CD4-positive, alpha-beta T cell treated with Interleukin-4 for 1 hour (primary cell): ENCODE results near the gene IMMP2L.
"Not testable (repeated sequence)": the region's sequence is repeated elsewhere in the genome, so short reads cannot be mapped to it uniquely, and the experiment has no call there.

Experiments used
- DNase-seq, 2 donors: peaks; one replicate each; pipeline ENCODE4 v3.0.0-alpha.2; 2020 to 2022

The IMMP2L gene

GRCh38 chr7:110664803-110665202 lies 897.5 kb downstream of the IMMP2L start:
- DNase-seq = no peak

DNA sequence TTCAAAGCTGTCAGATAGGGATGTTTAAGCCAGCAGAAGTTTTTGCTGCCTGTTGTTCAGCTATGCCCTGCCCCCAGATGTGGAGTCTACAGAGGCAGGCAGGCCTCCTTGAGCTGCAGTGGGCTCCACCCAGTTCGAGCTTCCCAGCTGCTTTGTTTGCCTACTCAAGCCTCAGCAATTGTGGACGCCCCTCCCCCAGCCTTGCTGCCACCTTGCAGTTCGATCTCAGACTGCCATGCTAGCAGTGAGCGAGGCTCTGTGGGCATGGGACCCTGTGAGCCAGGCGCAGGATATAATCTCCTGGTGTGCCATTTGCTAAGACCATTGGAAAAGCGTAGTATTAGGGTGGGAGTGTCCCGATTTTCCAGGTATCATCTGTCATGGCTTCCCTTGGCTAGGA lies 901.7 kb downstream of the IMMP2L start:
- not testable (repeated sequence) for DNase-seq

- no peak for DNase-seq
Observed at GRCh38 chr7:110650328-110650727, 912.0 kb downstream of the IMMP2L start.

- no peak for DNase-seq
Observed at GRCh38 chr7:110647266-110647665, 915.0 kb downstream of the IMMP2L start.

GRCh38 chr7:110646804-110647203 lies 915.5 kb downstream of the IMMP2L start:
- DNase-seq = no peak

DNA sequence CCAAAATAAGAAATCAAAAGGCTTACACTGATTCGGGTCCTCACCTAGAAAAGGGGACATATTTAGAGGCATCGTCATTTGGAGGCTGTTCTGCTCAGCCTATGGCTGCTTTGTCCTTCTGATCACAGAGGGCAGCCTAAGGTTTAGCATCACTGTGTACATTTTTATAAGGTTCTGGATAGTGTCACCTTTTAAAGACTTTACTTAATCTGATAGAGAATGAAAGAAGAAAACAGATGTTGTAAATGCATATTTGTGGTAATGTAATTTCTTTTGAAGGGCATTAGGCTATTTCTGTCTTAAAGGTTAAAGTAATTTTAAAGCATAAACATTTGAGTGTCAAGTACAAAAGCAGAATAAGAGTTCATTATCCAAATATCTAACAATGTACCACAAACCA lies 916.7 kb downstream of the IMMP2L start:
- DNase-seq = no peak

- no peak for DNase-seq
Observed at GRCh38 chr7:110645060-110645459, 917.2 kb downstream of the IMMP2L start.

GRCh38 chr7:110637252-110637651 lies 925.0 kb downstream of the IMMP2L start:
- DNase-seq = no peak

- DNase-seq = no peak
Observed at GRCh38 chr7:110633313-110633712, 929.0 kb downstream of the IMMP2L start.

DNA sequence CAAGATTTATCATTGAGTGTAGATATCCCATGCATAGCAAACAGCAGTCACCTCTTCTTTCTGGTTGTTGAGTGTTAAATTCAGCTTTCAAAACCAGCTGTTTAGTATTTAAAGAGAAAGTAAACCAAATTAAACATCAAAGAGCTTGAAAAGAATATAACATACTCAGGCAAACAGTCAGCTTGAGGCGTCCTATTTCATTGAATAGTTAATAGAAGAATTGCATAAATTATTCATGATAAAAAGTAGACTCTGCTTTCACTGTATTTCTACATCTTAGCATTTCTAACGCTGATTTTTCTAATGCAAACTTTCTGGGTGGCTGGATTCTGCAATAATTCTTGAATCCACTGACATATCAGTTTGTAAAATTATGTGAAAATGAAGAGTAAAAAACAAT lies 935.9 kb downstream of the IMMP2L start:
- no peak for DNase-seq

DNA sequence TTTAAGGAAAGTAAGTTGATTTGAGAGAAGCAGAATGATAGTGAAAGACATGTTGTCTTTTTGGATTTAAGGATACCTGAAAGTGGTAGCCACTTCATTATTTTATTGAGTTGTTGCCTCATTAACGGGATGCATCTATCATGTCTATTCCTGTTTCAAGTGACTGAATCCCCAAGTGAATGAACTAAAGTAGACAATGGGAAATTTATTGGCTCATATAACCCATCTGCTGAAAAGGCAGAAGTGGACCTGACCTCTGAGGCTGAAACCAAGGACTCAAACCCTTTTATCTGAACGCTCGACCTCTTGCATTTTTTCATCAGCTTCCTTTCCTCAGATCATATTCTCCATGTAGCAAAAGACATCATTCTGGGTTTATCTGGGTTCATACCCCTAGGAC lies 937.0 kb downstream of the IMMP2L start:
- no peak for DNase-seq

DNA sequence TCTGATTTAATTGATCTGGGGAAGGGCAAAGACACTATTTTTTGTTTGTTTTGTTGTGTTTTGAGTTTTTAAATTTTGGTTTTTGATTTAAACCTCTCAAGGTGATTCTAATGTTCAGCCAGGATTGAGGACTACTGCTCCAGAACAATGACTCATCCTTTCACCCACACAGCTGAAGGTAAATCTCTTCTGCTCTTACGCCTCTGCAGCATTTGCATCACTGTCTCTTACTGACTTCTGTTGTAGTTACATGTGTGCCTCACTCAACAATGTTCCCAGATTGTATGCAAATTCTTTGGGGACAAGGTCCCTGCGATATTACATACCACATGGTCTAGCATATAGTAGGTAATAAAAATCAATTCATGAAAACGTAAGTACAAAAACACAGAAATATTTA lies 938.9 kb downstream of the IMMP2L start:
- DNase-seq = no peak

DNA sequence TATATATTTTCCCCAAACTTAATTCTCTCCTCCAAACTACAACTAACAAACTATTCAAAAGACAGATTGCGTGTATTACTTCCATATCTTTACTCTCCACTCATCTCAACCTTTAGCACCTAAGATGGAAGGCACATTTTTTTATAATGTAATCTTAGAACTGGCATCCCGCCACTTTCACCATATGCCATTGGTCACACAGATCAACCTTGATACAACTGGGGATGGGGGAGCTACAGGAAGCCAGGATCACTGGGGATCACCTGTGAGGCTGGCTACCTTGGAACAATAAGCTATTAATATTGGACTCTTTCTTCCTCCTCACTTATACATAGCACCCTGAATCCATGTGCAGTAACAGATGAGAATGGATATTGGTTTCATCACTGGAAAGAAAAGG lies 941.0 kb downstream of the IMMP2L start:
- no peak for DNase-seq

DNA sequence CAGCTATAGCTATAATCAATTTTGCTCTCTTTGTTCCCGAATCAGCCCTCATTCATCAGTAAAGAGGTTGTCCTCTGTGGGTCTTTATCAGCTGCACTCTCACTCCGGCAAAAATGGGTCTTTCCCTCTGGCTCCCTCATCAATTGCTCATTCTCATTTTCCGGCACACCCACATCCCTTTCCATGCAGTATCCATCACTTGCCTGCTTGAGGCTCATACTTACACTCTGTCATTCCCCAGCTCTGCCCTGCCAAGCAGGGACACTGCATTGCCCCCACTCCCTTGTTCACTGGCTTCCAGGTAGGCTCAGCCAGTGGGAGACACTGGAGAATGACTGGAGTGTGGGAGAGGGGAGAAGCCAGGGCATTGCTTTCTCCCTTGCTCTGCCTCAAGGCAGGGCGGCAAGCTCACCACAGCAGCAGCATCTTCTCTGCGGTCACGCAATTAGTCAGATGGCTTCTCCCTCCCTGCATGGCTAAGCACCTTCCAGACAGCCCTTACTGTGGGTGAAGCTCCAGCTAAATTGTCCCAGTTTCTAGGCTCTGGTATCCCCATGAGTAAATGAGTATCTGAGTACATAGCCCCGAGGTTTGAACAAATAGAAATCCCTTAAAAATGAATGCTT lies 942.1 kb downstream of the IMMP2L start:
- no peak for DNase-seq
